HCT116 (cell line): ENCODE measurements around the gene ELN. TPM values are rescaled to one million over a fixed set of nuclear protein-coding genes. Genes with fewer than 3 reads are reported as not detected.

Experiments used
- ATAC-seq: fragments of 200-7000 bp; cut with Tn5 transposase; 2 replicates; pipeline ENCODE4 v1.9.1; 2020; ENCODE audit warnings: mild to moderate bottlenecking, moderate library complexity
- BruUV-seq: library from RNA; stranded (reverse); fragments of 400-500 nt; replicated peaks from 2 replicates; lab custom pipeline; 2021; lab: Mats Ljungman, UMichigan
- CTCF ChIA-PET: fragments of 300-600 bp; sonication (Branson Sonifier 250); formaldehyde crosslinking; loops from one replicate; lab custom pipeline; 2021; ENCODE audit warnings: antibody characterized with exemption; lab: Charles Lee
- POLR2A ChIA-PET: fragments of 300-600, 350-600 bp; sonication (Branson Sonifier 250); formaldehyde crosslinking; loops from one replicate; lab custom pipeline; 2021; ENCODE audit warnings: antibody characterized with exemption; lab: Charles Lee
- RAD21 ChIA-PET, 2 experiments: fragments of 300-600 bp; sonication (Branson Sonifier 250); formaldehyde crosslinking; loops; one replicate each; lab custom pipeline; 2023; ENCODE audit warnings: low total read pairs in 2 of 2; ENCODE audit not compliant: uncharacterized antibody in 2 of 2, unreplicated experiment in 2 of 2, low non-redundant PET in 1 of 2; lab: Charles Lee
- DNase-seq: peaks from one replicate; pipeline ENCODE4 v3.0.0-alpha.2; 2010; ENCODE audit warnings: low read depth, low spot score
- H2AFZ ChIP-seq: fragments of 200-600 bp; shearing (Covaris generic), sonication (generic); 2 replicates; pipeline ENCODE4 v1.6.1; 2017; ENCODE audit warnings: low read depth, mixed run types, mixed read lengths, antibody characterized with exemption, low read length; ENCODE audit not compliant: poor library complexity, severe bottlenecking
- H3K27ac ChIP-seq: 2 replicates; pipeline ENCODE4 v1.5.1; 2012; ENCODE audit warnings: low read depth, low read length
- H3K27me3 ChIP-seq: fragments of 200-600 bp; sonication (generic); 2 replicates; pipeline ENCODE4 v1.6.1; 2016; ENCODE audit warnings: mixed run types, low read length, mixed read lengths; ENCODE audit not compliant: insufficient read depth
- H3K36me3 ChIP-seq, 2 experiments: fragments of 200-500 bp in 1 of 2; fragments of 200-600 bp in 1 of 2; sonication (Bioruptor generic) in 1 of 2; sonication (generic) in 1 of 2; 2 replicates each; pipeline versions ENCODE4 v1.5.1 to v1.6.1; 2014 to 2016; ENCODE audit warnings: low read length in 2 of 2, inconsistent platforms in 1 of 2, mixed read lengths in 1 of 2, mixed run types in 1 of 2; ENCODE audit not compliant: insufficient read depth in 2 of 2, control insufficient read depth in 1 of 2
- H3K4me1 ChIP-seq, 2 experiments: fragments of 200-600 bp in 1 of 2; sonication (generic) in 1 of 2; 2 replicates each; pipeline versions ENCODE4 v1.5.1 to v1.6.1; 2012 to 2017; ENCODE audit warnings: low read length in 2 of 2, inconsistent platforms in 1 of 2, mild to moderate bottlenecking in 1 of 2, mixed read lengths in 1 of 2, mixed run types in 1 of 2, moderate library complexity in 1 of 2; ENCODE audit not compliant: insufficient read depth in 2 of 2, control insufficient read depth in 1 of 2
- H3K4me2 ChIP-seq: fragments of 200-600 bp; sonication (generic); 2 replicates; pipeline ENCODE4 v1.6.1; 2017; ENCODE audit warnings: mixed run types, low read length, mixed read lengths
- H3K4me3 ChIP-seq, 2 experiments: fragments of 200-600 bp in 1 of 2; sonication (generic) in 1 of 2; replicated peaks in 1 of 2; 2 replicates each; pipeline ENCODE4 v1.5.1; 2011 to 2016; ENCODE audit warnings: low read length in 2 of 2, control low read depth in 1 of 2, low read depth in 1 of 2, mild to moderate bottlenecking in 1 of 2, mixed read lengths in 1 of 2, mixed run types in 1 of 2
- H3K79me2 ChIP-seq: fragments of 200-600 bp; sonication (generic); 2 replicates; pipeline ENCODE4 v1.6.1; 2017; ENCODE audit warnings: mild to moderate bottlenecking, mixed run types, low read length, moderate library complexity, mixed read lengths; ENCODE audit not compliant: insufficient read depth
- H3K9ac ChIP-seq: fragments of 200-600 bp; sonication (generic); 2 replicates; pipeline ENCODE4 v1.6.1; 2016; ENCODE audit warnings: low read length, mixed read lengths
- H3K9me2 ChIP-seq: fragments of 200-600 bp; sonication (generic), shearing (Covaris generic); 2 replicates; pipeline ENCODE4 v1.6.1; 2017; ENCODE audit warnings: mixed run types, mild to moderate bottlenecking, moderate library complexity; ENCODE audit not compliant: insufficient read depth
- H3K9me3 ChIP-seq, 2 experiments: fragments of 200-500 bp in 1 of 2; fragments of 200-600 bp in 1 of 2; sonication (Bioruptor generic) in 1 of 2; sonication (generic) in 1 of 2; 2 replicates each; pipeline ENCODE4 v1.6.1; 2014 to 2017; ENCODE audit warnings: low read length in 2 of 2, mixed read lengths in 2 of 2, inconsistent platforms in 1 of 2, low read depth in 1 of 2, mild to moderate bottlenecking in 1 of 2, mixed run types in 1 of 2, moderate library complexity in 1 of 2; ENCODE audit not compliant: control insufficient read depth in 1 of 2, insufficient read depth in 1 of 2
- H4K20me1 ChIP-seq: fragments of 200-600 bp; sonication (generic), shearing (Covaris generic); 2 replicates; pipeline ENCODE4 v1.6.1; 2017; ENCODE audit warnings: mixed run types, mild to moderate bottlenecking, moderate library complexity; ENCODE audit not compliant: insufficient read depth
- EZH2phosphoT487 ChIP-seq: fragments of 200-600 bp; IDR thresholded peaks from 2 replicates; pipeline ENCODE4 v1.6.1; 2018; ENCODE audit warnings: antibody characterized with exemption, borderline replicate concordance
- FOSL1 ChIP-seq: IDR thresholded peaks from 2 replicates; pipeline ENCODE4 v1.6.1; 2012; ENCODE audit warnings: low read depth
- POLR2A ChIP-seq: IDR thresholded peaks from 2 replicates; pipeline ENCODE4 v1.7.0; 2011; ENCODE audit warnings: borderline replicate concordance; ENCODE audit not compliant: insufficient read depth, insufficient read length; ENCODE audit errors: extremely low read depth
- POLR2AphosphoS5 ChIP-seq: IDR thresholded peaks from 2 replicates; pipeline ENCODE4 v1.6.1; 2011; ENCODE audit warnings: mild to moderate bottlenecking, low read depth, low read length, moderate library complexity
- RAD21 ChIP-seq: IDR thresholded peaks from 2 replicates; pipeline ENCODE4 v1.6.1; 2012; ENCODE audit warnings: low read depth, mild to moderate bottlenecking
- REST ChIP-seq: IDR thresholded peaks from 2 replicates; pipeline ENCODE4 v1.6.1; 2012; ENCODE audit warnings: low read depth
- YY1 ChIP-seq: IDR thresholded peaks from 2 replicates; pipeline ENCODE4 v1.6.1; 2011; ENCODE audit warnings: low read length, low read depth, moderate library complexity, mild to moderate bottlenecking; ENCODE audit not compliant: insufficient replicate concordance; ENCODE audit errors: extremely low read depth
- intact Hi-C: fragments of 100-400 bp; cut with micrococcal nuclease; formaldehyde crosslinking; loops from 2 replicates; pipeline ENCODE4 v1.10.0; 2022
- total RNA-seq: library from RNA; stranded (reverse); gene quantifications from one replicate; pipeline ENCODE4 v1.2.1, GENCODE V29; 2021; ENCODE audit not compliant: unreplicated experiment

The ELN gene
- total RNA-seq, 1 experiment from 2014 or later, result 0.17 TPM

GRCh38 chr7:74068378-74069085 lies 40.6 kb downstream of the ELN start:
- ChIA-PET CTCF (interaction anchor here (0.7 to 3.2 kb wide), 5 partner anchors 10 to 332 kb away, joined by 3 to 12 read pairs (median 6); no protein-coding TSS in a partner anchor), POLR2A (interaction anchor here (1.2 kb wide), 1 partner anchor 134 kb away, joined by 3 read pairs; no protein-coding TSS in a partner anchor), RAD21 (interaction anchor here in 1 of 2 experiments (0.6 kb wide), 1 partner anchor 115 kb away, joined by 3 read pairs; no protein-coding TSS in a partner anchor)
- TF ChIP-seq POLR2AphosphoS5 (no peak), REST (no peak), EZH2phosphoT487 (no peak), FOSL1 (no peak), YY1 (no peak), POLR2A (no peak), RAD21 (no peak)
- no TSS peak for BruUV-seq
- no peak for DNase-seq
- Histone ChIP-seq H3K4me1 (peaks cover 5 to 17% of the 10 kb centered on the region in 2 experiments), H3K9ac (no peak overlapping the region), H3K27ac (no peak overlapping the region), H3K79me2 (no peaks in the 10 kb centered on the region), H3K4me2 (peak overlapping the region; percentile 18; the same call in 1 of the 2 replicates), H4K20me1 (no peaks in the 10 kb centered on the region), H3K27me3 (no peaks in the 10 kb centered on the region), H2AFZ (peak overlapping the region; percentile 37), H3K9me2 (no peaks in the 10 kb centered on the region), H3K36me3 (no peaks in the 10 kb centered on the region), H3K4me3 (no peak overlapping the region), H3K9me3 (no peaks in the 10 kb centered on the region)
- ATAC-seq, result no peak
- intact Hi-C loops, result loop anchor here (2.0 to 5.0 kb wide), 3 partner anchors 114 to 334 kb away; no protein-coding TSS in a partner anchor
